Measurements from ENCODE around the gene PLEKHA1.

The PLEKHA1 gene

GRCh38 chr10:122348512-122348911 lies 26.0 kb upstream of the PLEKHA1 start:
- H3K9me3 ChIP-seq (ENCODE audit: control insufficient read depth, insufficient read depth, low read depth, low read length) = peaks cover 25% of the 10 kb centered on the region
- H3K27ac ChIP-seq (ENCODE audit: low read depth, low read length) = no peak overlapping the region
- H3K4me1 ChIP-seq (ENCODE audit: control insufficient read depth, insufficient read depth, low read length) = no peaks in the 10 kb centered on the region
- no peaks in the 10 kb centered on the region for H3K27me3 ChIP-seq (ENCODE audit: control insufficient read depth, insufficient read depth, low read length)
- no peaks in the 10 kb centered on the region for H3K36me3 ChIP-seq (ENCODE audit: control insufficient read depth, insufficient read depth, low read length)
- H3K4me3 ChIP-seq (ENCODE audit: low read depth, low read length) = no peak overlapping the region
- H3K9ac ChIP-seq (ENCODE audit: low read length) = no peak overlapping the region

GRCh38 chr10:122348935-122349361 lies 25.6 kb upstream of the PLEKHA1 start:
- Histone ChIP-seq H3K4me3 (ENCODE audit: low read depth, low read length) (no peak overlapping the region), H3K27ac (ENCODE audit: low read depth, low read length) (no peak overlapping the region), H3K36me3 (ENCODE audit: control insufficient read depth, insufficient read depth, low read length) (no peaks in the 10 kb centered on the region), H3K27me3 (ENCODE audit: control insufficient read depth, insufficient read depth, low read length) (no peaks in the 10 kb centered on the region), H3K9me3 (ENCODE audit: control insufficient read depth, insufficient read depth, low read depth, low read length) (peaks cover 25% of the 10 kb centered on the region), H3K4me1 (ENCODE audit: control insufficient read depth, insufficient read depth, low read length) (no peaks in the 10 kb centered on the region), H3K9ac (ENCODE audit: low read length) (no peak overlapping the region)

GRCh38 chr10:122349758-122350369 lies 24.6 kb upstream of the PLEKHA1 start:
- Histone ChIP-seq H3K4me1 (ENCODE audit: control insufficient read depth, insufficient read depth, low read length) (no peaks in the 10 kb centered on the region), H3K27me3 (ENCODE audit: control insufficient read depth, insufficient read depth, low read length) (no peaks in the 10 kb centered on the region)

GRCh38 chr10:122350893-122351292 lies 23.6 kb upstream of the PLEKHA1 start:
- Histone ChIP-seq H3K36me3 (ENCODE audit: control insufficient read depth, insufficient read depth, low read length) (no peaks in the 10 kb centered on the region), H3K27me3 (ENCODE audit: control insufficient read depth, insufficient read depth, low read length) (no peaks in the 10 kb centered on the region), H3K9me3 (ENCODE audit: control insufficient read depth, insufficient read depth, low read depth, low read length) (peaks cover 20% of the 10 kb centered on the region), H3K27ac (ENCODE audit: low read depth, low read length) (no peak overlapping the region), H3K9ac (ENCODE audit: low read length) (no peak overlapping the region), H3K4me3 (ENCODE audit: low read depth, low read length) (no peak overlapping the region), H3K4me1 (ENCODE audit: control insufficient read depth, insufficient read depth, low read length) (no peaks in the 10 kb centered on the region)

More at GRCh38 chr10:122349758-122350369, 24.6 kb upstream of the PLEKHA1 start:
- peaks cover 25% of the 10 kb centered on the region for H3K9me3 ChIP-seq (ENCODE audit: control insufficient read depth, insufficient read depth, low read depth, low read length)
- H3K27ac ChIP-seq (ENCODE audit: low read depth, low read length) = no peak overlapping the region
- H3K9ac ChIP-seq (ENCODE audit: low read length) = no peak overlapping the region
- H3K36me3 ChIP-seq (ENCODE audit: control insufficient read depth, insufficient read depth, low read length) = no peaks in the 10 kb centered on the region
- no peak overlapping the region for H3K4me3 ChIP-seq (ENCODE audit: low read depth, low read length)

DNA sequence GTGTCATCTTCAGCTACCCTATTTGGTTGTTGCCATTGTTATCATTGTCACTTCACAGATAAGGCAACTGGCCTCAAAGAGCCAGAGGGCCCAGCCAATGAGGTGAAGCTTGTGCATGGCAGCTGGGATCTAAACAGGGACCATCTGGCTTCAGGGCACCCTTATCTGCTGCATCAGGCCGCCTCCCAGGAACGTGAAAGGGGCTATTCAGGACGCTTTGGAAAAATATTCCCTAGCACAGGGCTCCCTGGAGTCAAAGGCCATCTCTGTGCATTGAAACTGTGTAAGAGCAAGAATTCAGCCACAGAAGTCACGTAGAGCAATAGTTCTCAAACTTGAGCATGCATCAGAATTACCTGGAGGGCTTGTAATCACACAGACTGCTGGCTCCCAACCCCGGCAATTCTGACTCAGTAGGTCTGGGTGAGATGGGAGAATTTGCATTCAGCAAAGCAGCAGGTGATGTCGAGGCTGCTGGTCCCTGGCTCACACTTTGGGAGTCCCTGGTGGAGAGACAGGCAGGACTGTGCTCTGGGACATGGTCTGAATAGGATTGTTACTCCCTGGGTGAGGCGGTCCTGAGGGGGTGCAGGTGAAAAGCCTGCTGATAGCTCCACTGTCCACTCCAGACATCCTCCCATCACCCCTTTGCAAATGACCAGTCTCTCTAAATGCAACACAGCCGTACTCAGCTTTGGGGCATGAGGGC lies 21.5 kb upstream of the PLEKHA1 start:
- no peaks in the 10 kb centered on the region for H3K36me3 ChIP-seq (ENCODE audit: control insufficient read depth, insufficient read depth, low read length)
- no peaks in the 10 kb centered on the region for H3K4me1 ChIP-seq (ENCODE audit: control insufficient read depth, insufficient read depth, low read length)
- no peak overlapping the region for H3K27ac ChIP-seq (ENCODE audit: low read depth, low read length)
- H3K27me3 ChIP-seq (ENCODE audit: control insufficient read depth, insufficient read depth, low read length) = no peaks in the 10 kb centered on the region
- no peak overlapping the region for H3K4me3 ChIP-seq (ENCODE audit: low read depth, low read length)
- H3K9me3 ChIP-seq (ENCODE audit: control insufficient read depth, insufficient read depth, low read depth, low read length) = peaks cover 5% of the 10 kb centered on the region; the same call in 1 of the 2 replicates
- no peak overlapping the region for H3K9ac ChIP-seq (ENCODE audit: low read length)

DNA sequence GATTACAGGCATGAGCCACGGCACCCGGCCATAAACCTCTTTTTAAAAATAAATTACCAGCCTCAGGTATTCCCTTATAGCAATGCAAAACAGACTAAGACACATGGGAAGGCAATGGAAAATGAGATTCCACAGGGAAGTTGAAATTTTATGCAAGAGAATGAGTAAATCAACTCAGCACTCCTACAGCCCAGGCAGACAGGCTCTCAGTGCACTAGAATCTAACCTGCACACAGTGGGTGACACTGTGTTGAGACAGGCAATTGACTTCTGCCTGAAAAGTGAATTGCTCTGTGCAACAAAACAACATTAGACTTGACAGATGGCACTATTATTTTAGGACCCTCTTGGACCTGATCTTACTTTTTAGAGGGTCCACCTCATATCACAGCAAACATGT lies 20.1 kb upstream of the PLEKHA1 start:
- Histone ChIP-seq H3K4me1 (ENCODE audit: control insufficient read depth, insufficient read depth, low read length) (no peaks in the 10 kb centered on the region), H3K9me3 (ENCODE audit: control insufficient read depth, insufficient read depth, low read depth, low read length) (0 out of 2 replicates have a peak, but pooled peaks cover 6% of the 10 kb centered on the region), H3K27me3 (ENCODE audit: control insufficient read depth, insufficient read depth, low read length) (no peaks in the 10 kb centered on the region), H3K36me3 (ENCODE audit: control insufficient read depth, insufficient read depth, low read length) (no peaks in the 10 kb centered on the region), H3K4me3 (ENCODE audit: low read depth, low read length) (no peak overlapping the region), H3K9ac (ENCODE audit: low read length) (no peak overlapping the region), H3K27ac (ENCODE audit: low read depth, low read length) (no peak overlapping the region)

DNA sequence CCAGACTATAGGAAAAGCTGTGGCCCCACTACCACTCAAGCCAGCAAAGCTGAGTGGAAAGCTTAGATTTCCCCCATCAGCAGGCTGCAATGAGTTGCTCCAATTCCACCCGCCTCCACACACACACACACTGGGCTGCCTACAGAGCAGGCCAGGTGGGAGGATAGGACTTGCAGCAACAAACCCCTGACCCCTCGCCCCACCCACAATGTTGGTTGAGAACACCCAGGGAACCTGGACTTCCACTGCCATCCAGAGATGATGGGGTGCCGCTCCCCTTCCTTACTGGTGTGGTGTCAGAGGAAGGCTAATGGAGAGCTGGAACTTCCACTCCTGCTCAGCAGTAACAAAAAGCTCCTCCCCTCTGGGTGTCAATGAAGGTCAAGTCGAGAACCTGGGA lies 16.8 kb upstream of the PLEKHA1 start:
- H3K36me3 ChIP-seq (ENCODE audit: control insufficient read depth, insufficient read depth, low read length) = no peaks in the 10 kb centered on the region
- no peaks in the 10 kb centered on the region for H3K4me1 ChIP-seq (ENCODE audit: control insufficient read depth, insufficient read depth, low read length)
- no peak overlapping the region for H3K27ac ChIP-seq (ENCODE audit: low read depth, low read length)
- no peaks in the 10 kb centered on the region for H3K27me3 ChIP-seq (ENCODE audit: control insufficient read depth, insufficient read depth, low read length)
- H3K9me3 ChIP-seq (ENCODE audit: control insufficient read depth, insufficient read depth, low read depth, low read length) = 0 out of 2 replicates have a peak, but pooled peaks cover 2% of the 10 kb centered on the region
- H3K4me3 ChIP-seq (ENCODE audit: low read depth, low read length) = no peak overlapping the region
- no peak overlapping the region for H3K9ac ChIP-seq (ENCODE audit: low read length)

GRCh38 chr10:122359621-122360020 lies 14.9 kb upstream of the PLEKHA1 start:
- Histone ChIP-seq H3K4me3 (ENCODE audit: low read depth, low read length) (no peak overlapping the region), H3K27me3 (ENCODE audit: control insufficient read depth, insufficient read depth, low read length) (no peaks in the 10 kb centered on the region), H3K9me3 (ENCODE audit: control insufficient read depth, insufficient read depth, low read depth, low read length) (0 out of 2 replicates have a peak, but pooled peaks cover 2% of the 10 kb centered on the region), H3K9ac (ENCODE audit: low read length) (no peak overlapping the region), H3K4me1 (ENCODE audit: control insufficient read depth, insufficient read depth, low read length) (no peaks in the 10 kb centered on the region), H3K27ac (ENCODE audit: low read depth, low read length) (no peak overlapping the region), H3K36me3 (ENCODE audit: control insufficient read depth, insufficient read depth, low read length) (no peaks in the 10 kb centered on the region)

DNA sequence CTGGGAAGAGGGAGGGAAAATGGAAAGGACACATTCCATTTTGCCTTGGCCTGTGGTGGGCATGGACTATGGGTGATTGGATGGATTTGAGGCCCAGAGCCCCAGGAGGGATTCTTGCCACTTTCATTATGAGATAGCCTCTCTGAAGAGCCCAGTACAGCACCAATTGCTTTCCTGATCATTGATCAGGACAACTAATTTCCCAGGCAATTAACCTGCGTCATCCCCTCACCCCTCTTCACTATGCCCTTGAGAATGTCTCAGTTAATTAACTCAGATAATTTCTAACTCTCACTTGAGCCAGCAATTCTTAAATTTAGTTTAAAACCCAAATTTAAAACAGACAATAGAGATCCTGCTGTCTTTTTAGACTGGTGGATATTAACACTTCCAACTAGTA lies 13.5 kb upstream of the PLEKHA1 start:
- H3K36me3 ChIP-seq (ENCODE audit: control insufficient read depth, insufficient read depth, low read length) = no peaks in the 10 kb centered on the region
- H3K9me3 ChIP-seq (ENCODE audit: control insufficient read depth, insufficient read depth, low read depth, low read length) = 0 out of 2 replicates have a peak, but pooled peaks cover 2% of the 10 kb centered on the region

GRCh38 chr10:122362031-122362592 lies 12.4 kb upstream of the PLEKHA1 start:
- Histone ChIP-seq H3K9ac (ENCODE audit: low read length) (no peak overlapping the region), H3K4me3 (ENCODE audit: low read depth, low read length) (no peak overlapping the region), H3K36me3 (ENCODE audit: control insufficient read depth, insufficient read depth, low read length) (no peaks in the 10 kb centered on the region), H3K27me3 (ENCODE audit: control insufficient read depth, insufficient read depth, low read length) (no peaks in the 10 kb centered on the region), H3K9me3 (ENCODE audit: control insufficient read depth, insufficient read depth, low read depth, low read length) (peaks cover 4% of the 10 kb centered on the region; the same call in 1 of the 2 replicates), H3K4me1 (ENCODE audit: control insufficient read depth, insufficient read depth, low read length) (no peaks in the 10 kb centered on the region), H3K27ac (ENCODE audit: low read depth, low read length) (no peak overlapping the region)

More for the DNA sequence above, 13.5 kb upstream of the PLEKHA1 start:
- Histone ChIP-seq H3K4me1 (ENCODE audit: control insufficient read depth, insufficient read depth, low read length) (no peaks in the 10 kb centered on the region), H3K27ac (ENCODE audit: low read depth, low read length) (no peak overlapping the region), H3K27me3 (ENCODE audit: control insufficient read depth, insufficient read depth, low read length) (no peaks in the 10 kb centered on the region), H3K4me3 (ENCODE audit: low read depth, low read length) (no peak overlapping the region), H3K9ac (ENCODE audit: low read length) (no peak overlapping the region)

GRCh38 chr10:122362621-122363020 lies 11.9 kb upstream of the PLEKHA1 start:
- Histone ChIP-seq H3K4me1 (ENCODE audit: control insufficient read depth, insufficient read depth, low read length) (no peaks in the 10 kb centered on the region), H3K27ac (ENCODE audit: low read depth, low read length) (no peak overlapping the region), H3K36me3 (ENCODE audit: control insufficient read depth, insufficient read depth, low read length) (no peaks in the 10 kb centered on the region), H3K9ac (ENCODE audit: low read length) (no peak overlapping the region), H3K9me3 (ENCODE audit: control insufficient read depth, insufficient read depth, low read depth, low read length) (peaks cover 9% of the 10 kb centered on the region; the same call in 1 of the 2 replicates), H3K27me3 (ENCODE audit: control insufficient read depth, insufficient read depth, low read length) (no peaks in the 10 kb centered on the region), H3K4me3 (ENCODE audit: low read depth, low read length) (no peak overlapping the region)

Data from HUES6 (cell line).